Left cardiac atrium (tissue), 4 donors: ENCODE results near the gene GLYAT. TPM values are rescaled to one million over a fixed set of nuclear protein-coding genes. Genes with fewer than 3 reads are reported as not detected.
"Not testable (repeated sequence)": the region's sequence is repeated elsewhere in the genome, so short reads cannot be mapped to it uniquely, and the experiment has no call there.

ENCODE experiments used
- ATAC-seq, 2 donors: fragments of 200-7000 bp; cut with Tn5 transposase; one replicate each; pipeline ENCODE4 v1.9.1; 2020; ENCODE audit warnings: mild to moderate bottlenecking in 2 of 2, moderate library complexity in 2 of 2
- DNase-seq: peaks from one replicate; pipeline ENCODE4 v3.0.0-alpha.2; 2020
- intact Hi-C, 2 donors: fragments of 100-400 bp; cut with DNase I; formaldehyde crosslinking; loops; one replicate each; pipeline versions ENCODE4 v1.14.1 to v1.15.1; 2022 to 2023
- total RNA-seq, 2 donors: library from RNA; stranded (reverse); fragmentation: NEBNext Ultra II Directional; extraction: Animal tissue kit (Norgen Biotek cat#: 25700); gene quantifications; one replicate each; pipeline ENCODE4 v1.2.1, GENCODE V29; 2021
- donor health status: DM: no; HTN: yes; CAD: no.
- donor health status: DM: no; HTN: yes; CAD: no; lungs with severe emphysema.
- donor health status: DM: yes; HTN: yes; CAD: no.
- donor health status: Dilated cardiomyopathy.

The GLYAT gene
- total RNA-seq, 2 donors from 2014 or later, result 1.2 to 8.2 TPM

DNA sequence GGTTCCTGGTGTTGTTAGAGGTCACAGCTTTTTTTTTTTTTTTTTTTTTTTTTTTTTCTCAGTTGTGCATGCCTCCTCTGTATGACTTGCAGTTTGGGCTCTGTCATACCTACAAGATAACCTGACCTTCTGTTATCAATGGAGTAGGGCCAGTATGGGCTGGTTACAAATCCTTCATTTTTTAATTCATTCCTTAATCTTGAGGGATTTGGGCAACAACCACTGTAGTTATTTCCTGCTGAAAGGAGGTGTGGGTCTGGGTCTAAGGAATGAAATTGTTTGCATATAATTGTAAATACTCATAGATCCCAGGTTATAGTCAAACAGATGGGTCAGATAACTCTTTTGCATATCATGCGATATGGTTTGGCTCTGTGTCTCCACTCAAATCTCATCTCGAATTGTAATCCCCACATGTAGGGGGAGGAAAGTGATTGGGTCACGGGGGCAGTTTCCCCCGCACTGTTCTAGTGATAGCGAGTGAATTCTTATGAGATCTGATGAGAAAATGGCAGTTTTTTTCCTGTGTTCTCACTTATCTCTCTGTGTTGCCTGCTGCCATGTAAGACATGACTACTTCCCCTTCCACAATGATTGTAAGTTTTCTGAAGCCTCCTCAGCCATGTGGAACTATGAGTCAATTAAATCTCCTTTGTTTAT, 14.1 kb upstream of the GLYAT start:
- no peak for DNase-seq
- ATAC-seq, result no peak
- intact Hi-C loops, result no loop called here

DNA sequence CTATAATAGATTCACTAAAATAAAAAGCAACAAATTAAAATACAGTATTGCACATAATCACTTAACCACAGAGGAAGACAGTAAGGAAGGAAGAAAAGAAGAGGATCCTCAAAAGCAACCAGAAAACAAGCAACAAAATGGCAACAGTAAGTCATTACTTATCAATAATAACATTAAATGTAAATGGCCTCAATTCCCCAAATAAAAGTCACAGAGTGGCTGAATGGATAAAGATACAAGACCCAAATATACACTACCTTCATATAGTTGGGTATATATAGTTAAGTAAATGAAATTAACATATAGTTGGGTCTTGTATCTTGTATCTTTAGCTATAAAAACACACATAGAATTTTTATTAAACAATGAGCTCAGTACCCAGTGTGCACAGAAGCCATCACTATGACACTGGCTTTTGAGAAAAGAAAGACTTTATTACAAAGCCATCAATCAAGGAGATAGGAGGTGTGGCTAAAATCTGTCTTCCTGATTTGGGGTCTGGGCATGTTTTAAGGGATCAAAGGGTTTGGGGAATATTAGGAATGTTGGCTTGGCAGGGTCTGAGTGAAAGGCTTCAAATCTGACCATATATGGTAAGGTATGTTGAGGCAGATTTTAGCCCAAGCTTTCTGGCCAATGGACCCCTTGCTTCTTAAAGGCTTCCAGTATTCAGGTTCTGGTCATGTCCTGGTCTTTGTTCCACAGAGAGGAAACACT, 13.4 kb upstream of the GLYAT start:
- DNase-seq (no peak), ATAC-seq (no peak)
- intact Hi-C loops, result no loop called here

DNA sequence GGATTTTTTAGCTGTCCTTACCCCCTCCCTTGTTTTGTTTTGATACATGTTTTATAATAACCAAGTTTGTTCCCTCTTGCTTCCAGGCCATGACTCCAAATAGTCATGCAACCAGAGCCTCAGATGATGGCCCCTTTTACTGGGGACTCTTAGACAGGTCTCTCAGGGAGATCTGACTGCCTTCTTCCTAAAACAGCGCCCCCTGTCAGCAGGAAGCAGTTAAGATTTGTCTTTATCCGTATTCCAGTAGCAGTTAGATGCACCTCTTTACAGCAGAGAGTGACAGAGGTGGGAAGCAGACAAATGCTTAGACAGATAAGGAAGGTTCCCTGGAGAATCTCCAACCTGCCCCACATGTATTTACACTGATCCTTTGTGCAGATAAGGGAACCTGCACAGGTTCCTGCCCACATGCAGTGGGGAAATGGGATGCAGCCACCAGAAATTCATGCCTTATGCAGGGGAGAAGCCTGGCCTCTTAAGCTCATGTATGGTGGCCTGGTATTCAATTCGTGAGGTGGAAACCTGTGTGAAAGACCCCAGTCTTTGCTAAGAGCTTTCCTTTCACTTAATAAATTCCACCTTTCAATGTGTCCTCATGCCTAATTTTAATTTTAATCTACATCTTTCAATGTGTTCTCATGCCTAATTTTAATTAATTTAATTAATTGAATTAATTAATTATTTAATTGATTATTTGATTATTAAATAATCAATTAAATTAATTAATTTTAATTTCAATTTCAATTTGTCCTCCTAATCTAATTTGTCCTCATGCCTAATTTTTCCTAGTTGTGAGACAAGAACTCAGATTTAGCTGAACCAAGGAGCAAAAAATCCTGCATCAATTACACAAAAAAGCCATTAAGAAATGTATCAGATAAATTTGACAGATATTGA, 11.5 kb upstream of the GLYAT start:
- intact Hi-C loops, result no loop called here
- ATAC-seq, result no peak
- DNase-seq, result no peak

DNA sequence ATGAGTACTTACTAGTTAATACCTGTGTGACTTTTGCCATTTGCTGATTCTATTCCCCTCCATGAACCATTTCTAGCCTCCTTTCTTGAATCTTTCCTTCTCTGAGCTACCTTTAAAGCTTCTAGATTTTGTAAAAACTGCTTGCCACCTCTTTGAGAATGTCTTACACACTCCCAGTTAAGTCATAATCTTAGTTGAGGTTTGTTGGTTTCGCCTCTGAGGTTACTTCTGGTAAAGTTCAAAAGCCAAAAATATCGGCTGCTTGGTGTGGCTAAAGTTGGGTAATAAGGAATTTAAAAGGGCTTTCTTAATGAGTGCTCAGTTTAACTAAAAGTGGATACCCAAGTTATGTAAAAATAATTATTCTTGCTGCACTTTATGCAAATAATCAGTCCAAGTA, 10.4 kb upstream of the GLYAT start:
- intact Hi-C loops, result no loop called here
- no peak for ATAC-seq
- no peak for DNase-seq

DNA sequence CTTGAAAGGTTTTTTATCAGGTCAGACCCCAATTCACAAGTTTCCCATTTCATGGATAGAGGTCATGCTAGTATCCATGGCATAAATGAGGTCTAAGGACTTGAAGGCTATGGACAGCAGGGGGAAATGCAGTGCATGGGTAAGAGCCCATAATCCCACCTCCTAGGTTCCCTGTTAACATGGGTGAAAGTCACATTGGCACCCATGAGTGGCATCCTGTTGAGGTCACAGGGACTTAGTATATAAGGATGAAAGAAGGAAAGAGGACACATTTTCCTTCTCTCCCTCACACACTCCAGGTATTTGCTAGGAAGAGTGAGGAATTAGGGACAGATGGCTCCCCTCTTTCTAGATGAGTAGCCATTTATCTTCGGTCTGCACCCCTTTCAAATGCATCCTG, 9.4 kb upstream of the GLYAT start:
- intact Hi-C loops, result no loop called here
- ATAC-seq (no peak), DNase-seq (no peak)

DNA sequence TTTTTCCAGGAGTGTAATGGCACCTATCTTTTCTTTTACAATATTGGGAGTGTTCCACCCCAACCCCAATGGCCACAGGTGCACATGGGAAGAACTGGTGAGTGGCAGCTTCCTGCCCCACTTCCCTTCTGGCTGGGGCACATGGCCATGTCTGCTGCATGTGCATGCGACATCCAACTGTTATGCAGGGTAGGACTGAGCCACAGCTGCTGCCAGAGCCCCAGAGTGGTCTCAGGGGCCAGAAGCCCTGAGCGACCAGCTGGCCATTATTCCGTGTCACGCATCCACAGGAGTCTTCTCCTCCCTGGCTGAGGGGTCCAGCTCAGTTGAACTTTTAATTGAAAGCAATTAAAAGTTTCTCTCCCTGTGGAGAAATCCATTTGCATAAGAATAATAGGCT, 8.7 kb upstream of the GLYAT start:
- ATAC-seq (no peak), DNase-seq (no peak)
- intact Hi-C loops, result no loop called here

DNA sequence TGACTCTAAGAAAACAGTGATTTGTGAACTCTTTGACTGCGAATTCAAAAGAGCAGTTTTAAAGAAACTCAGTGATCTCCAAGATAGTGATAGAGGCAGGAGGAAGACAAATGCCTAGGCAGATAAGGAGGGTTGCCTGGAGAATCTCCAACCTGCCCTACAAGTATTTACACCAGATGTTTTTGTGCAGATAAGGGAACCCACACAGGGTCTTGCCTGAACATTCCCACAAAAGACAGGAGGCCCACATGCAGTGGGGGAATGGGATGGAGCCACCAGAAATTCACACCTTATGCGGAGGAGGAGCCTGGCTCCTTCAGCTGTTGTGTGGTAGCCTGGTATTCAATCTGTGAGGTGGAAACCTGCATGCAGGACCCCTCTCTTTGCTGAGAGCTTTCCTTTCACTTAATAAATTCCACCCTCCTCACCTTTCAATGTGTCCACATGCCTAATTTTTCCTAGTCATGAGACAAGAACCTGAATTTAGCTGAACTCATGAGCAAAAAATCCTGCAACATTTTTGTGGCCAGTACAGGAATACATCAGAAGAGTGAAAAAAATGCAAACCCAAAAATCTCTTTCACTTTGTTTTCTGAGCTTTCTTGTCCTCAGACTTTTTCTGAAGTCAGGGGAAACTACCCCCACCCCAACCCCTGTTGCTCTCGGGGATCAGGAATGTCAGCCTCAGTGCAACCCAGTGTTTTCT, 8.1 kb upstream of the GLYAT start:
- ATAC-seq (no peak), DNase-seq (no peak)
- intact Hi-C loops, result no loop called here

DNA sequence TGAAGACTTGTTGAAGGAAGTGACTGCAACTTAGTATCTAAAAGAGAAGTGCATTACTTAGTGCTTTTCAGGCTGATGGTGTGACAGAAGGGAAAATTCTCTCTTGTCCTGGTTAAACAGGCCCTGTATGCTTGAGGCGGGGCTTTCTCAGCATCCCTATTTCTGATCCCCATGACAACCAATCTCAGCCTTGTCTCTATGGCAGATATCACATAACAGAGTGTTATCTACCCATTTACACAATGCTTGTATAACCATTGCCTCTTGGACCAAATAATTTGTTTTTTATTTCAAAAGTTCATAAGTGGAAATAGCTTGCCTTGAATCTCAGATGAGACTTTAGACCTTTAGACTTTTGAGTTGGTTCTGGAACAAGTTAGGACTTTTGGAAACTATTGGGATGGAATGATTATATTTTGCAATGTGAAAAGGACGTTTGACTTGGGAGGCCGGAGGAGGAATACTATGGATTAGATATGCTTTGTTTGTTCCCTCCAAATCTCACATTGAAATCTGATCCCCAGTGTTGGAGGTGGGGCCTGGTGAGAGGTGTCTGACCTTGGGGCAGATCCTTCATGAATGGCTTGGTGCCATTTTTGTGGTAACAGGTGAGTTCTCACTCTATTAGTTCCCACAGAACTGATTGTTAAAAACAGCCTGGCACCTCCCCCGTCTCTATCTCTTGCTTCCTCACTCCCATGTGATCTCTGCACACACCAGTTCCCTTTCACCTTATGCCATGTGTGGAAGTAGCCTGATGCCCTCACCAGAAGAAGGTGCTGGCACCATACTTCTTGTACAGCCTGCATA, 3.1 kb upstream of the GLYAT start:
- ATAC-seq, result no peak
- intact Hi-C loops, result no loop called here
- DNase-seq, result no peak

DNA sequence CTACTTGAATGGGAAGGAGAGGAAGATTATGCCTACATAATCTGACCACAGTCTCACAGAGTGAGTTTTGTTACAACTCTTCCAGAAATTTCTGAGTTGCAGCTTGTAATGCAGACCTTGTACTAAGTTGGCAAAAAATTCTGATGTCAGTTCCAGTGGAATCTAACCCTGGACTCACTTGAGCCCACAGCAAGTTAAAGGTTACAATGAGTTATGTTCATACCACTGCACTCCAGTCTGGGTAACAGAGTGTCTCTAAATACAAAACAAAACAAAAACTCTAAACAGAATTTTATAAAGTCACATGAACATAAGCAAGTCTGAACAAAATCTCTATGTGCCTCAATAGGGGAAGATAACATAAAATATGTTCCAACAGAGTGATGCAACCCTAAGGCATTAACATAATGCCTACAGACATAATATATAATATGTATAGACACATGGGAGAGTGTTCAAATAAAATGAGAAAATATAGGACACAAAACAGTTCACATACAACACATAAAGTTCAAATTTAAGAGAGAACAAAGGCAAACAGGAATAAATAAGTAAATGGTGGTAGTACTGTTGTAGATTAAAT, 1.1 kb downstream of the GLYAT start:
- ATAC-seq (peak in 1 of 2 donors; percentile 53), DNase-seq (no peak)
- intact Hi-C loops, result no loop called here

DNA sequence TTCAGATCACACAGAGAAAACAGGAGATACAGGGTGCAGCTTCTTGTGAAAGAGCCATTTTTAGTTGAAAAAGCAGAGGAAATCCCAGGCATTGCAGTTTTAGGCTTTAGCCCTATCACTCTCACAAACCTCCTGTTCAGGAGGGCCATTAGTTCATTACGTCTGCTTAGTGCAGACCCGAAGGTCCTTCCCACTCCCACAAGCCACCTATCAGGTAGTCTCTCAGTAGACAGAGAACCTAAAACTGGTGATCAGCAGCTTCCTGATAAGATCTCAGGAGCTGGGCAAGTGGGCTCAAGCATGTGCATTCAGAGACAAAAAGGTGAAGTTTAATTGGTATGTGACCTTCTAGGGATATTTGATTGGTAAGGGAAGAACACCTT, 4.3 kb downstream of the GLYAT start:
- intact Hi-C loops, result no loop called here
- ATAC-seq, result no peak

DNA sequence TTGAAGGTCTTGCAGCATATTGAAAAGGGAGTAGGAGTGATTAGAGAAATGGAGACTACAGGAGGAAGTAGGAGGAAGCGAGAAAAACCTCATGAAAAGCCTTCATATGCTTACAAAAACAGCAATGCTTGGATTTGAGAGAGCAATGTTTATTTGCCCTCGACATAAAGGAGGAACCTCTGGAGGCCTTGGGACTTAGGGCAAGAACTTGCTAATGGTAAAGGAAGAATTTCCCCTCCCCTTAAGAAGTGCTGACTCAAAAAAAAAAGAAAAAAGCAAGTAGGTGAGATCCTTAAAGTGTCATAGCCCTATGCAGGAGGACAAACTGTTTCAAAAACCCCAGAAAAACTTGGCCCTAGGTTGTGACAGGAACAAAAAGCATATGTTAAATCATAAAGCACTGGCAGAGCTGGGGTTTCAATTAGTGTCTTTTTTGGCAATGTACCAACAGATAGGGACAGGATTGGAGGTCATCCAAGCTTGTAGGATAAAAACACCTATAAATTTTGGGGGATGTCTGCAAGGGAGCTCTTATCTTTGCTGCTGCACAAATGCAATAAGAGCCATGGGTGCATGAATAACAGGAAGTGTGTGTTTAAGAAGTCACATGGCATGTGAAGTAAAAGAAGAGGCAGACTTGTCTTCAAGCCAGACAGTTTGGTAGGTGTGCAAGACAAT, 4.9 kb downstream of the GLYAT start:
- ATAC-seq, result no peak
- DNase-seq, result no peak
- intact Hi-C loops, result no loop called here

More for the DNA sequence above, 4.3 kb downstream of the GLYAT start:
- no peak for DNase-seq

DNA sequence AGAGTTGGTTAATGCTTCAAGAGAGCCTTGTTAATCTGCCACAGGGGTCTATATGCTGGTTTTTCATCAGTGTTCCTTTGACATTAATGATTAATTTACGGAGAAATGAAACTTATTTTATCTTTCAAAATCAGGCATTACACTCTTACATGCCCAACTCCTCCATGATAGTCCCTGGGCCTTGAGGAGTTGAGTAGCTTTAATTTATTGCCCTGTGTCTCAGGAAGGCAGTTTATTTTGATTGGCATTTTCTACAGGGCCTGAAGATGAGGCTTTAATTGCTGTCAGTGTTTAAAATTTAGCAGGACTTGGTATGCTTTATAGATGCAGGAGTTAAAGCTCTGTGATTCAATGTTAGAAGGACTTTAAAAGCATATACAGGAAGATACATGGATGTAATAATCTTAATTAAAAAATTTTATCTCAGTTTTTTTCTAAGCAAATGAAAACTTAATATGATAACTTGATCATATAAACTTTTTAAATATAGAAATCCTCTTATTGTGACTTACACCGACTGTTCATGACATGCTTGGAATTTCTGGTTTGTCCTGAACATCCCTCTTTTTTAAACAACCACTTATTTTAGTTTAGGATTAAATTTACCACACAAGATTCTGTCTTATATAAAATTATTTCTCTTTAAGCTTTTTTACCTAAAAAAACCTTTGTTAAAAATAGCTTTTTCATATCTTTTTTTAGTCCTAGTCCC, 12.2 kb downstream of the GLYAT start:
- no peak for ATAC-seq
- intact Hi-C loops, result no loop called here
- DNase-seq, result no peak

DNA sequence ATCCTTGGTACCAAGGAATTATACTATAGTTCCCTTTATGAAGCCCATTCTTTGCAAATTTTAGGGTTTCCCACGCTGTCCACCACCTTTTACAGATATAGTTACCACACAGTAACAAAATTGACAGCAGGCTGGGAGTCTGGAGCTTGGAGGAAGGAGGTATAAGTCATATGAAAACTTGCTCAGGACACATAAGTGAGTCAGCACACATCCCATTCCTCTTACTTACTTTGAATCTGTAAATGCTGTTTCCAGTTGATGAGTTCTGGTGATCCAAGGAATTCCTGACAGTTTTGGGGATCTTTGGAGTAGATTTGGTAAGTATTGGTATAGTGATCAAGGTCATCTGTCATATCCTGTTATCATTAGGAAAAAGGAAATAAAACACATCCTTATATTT, 19.2 kb downstream of the GLYAT start:
- ATAC-seq (no peak), DNase-seq (no peak)
- intact Hi-C loops, result no loop called here

DNA sequence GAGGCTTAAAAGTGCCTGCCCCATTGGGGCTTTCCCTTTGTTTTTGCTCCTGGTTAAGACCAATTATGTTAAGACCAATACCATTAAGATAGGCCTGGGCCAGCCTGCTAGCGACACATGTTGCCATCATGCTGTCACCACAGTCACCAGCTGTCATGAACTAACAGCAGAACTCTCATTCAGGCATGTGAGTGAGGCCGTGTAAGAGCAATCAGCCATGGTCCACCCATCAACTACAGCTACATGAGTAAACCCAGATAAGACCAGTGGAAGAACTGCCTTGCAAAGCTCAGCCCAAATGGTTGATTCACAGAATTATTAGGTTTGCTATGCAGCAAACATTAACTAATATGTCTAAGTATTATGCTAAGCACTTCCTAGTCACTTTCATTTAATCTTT, 19.9 kb downstream of the GLYAT start:
- no peak for ATAC-seq
- intact Hi-C loops, result no loop called here

DNA sequence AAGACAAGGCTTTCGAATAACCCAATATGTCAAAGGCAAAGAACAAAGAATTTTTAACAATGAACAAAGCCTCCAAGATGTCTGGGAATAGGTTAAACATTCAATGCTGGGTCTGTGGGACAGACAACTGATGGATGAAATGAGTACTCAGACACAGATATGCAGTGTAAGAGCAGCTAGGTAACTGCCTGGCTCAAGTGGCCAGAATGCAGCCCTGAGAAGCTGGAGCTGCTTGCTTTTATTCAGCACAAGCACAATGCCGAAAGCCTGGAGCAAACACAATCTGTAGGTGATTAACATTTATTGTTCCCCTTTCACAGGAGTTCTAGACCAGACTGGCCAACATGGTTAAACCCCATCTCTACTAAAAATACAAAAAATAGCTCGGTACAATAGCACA, 24.0 kb downstream of the GLYAT start:
- intact Hi-C loops, result no loop called here
- ATAC-seq, result no peak
- DNase-seq, result no peak

More for the DNA sequence above, 19.9 kb downstream of the GLYAT start:
- DNase-seq, result no peak

DNA sequence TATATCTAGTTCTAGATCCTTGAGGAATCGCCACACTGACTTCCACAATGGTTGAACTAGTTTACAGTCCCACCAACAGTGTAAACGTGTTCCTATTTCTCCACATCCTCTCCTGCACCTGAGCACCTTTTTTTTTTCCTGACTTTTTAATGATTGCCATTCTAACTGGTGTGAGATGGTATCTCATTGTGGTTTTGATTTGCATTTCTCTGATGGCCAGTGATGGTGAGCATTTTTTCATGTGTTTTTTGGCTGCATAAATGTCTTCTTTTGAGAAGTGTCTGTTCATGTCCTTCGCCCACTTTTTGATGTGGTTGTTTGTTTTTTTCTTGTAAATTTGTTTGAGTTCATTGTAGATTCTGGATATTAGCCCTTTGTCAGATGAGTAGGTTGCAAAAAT, 34.9 kb downstream of the GLYAT start:
- intact Hi-C loops, ATAC-seq, DNase-seq: not testable (repeated sequence)

DNA sequence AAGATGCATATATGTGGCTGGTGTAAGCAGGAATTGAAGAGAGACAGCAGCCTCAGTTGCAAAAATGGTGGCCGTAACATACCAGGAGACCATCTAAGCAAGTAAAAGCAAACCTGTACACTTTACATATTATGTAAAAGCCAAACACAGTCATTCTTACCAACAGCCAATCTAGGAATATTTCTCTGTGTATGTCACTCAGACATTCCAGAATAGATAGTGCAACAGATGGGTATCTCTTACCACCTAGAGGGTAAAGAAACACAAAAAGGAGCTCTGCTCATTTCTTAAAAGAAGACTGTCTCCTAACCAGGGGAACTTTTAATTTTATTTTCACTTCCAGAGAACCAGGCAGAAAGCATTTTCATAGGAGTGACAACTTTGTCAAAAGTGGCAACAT, 38.7 kb downstream of the GLYAT start:
- ATAC-seq (no peak), DNase-seq (no peak)
- intact Hi-C loops, result no loop called here
